ENCODE measurements around the gene DEXI.
"Not testable (repeated sequence)": the region's sequence is repeated elsewhere in the genome, so short reads cannot be mapped to it uniquely, and the experiment has no call there.

The DEXI gene

DNA sequence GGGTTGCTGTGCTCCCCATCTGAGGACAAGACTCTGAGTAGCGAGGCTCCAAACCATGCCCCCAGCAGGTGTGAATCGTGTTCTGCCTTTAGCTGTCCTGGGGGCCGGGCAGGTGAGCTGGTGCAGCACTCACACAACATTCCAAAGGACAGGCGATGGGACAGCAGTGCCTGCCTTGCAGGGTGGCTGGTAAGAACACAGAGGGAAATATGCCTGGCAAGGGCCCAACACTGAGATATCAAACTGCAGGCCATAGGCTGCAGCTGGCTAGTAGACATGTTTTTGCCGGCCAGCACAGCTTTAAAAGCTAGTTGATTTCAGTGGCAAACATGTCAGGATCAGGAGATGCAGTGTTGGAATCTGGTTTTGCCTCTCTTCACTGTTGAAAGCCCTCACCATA is 25.7 kb upstream of the DEXI start:
- no peak for DNase-seq

- DNase-seq: peak; percentile 45
These were observed 24.3 kb upstream of the DEXI start for GRCh38 chr16:10966559-10966958.

DNA sequence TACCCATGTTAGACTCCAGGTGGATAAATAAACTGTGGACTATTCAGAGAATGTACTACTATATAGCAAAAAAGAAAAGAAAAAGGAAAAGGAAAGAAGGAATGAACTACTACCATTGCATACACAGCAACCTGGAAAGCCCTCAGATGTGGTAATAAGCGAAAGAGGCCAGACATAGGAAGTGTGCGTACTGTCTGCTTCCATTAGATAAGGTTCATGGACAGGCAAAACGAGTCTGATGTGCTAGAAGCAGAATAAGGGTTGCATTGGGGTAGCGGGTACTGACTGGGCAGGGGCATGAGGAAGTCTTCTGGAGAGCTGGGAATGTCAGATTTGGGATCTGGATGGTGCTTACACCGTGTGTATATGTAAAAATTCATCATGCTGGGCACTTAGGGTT is 23.9 kb upstream of the DEXI start:
- no peak for DNase-seq

DNA sequence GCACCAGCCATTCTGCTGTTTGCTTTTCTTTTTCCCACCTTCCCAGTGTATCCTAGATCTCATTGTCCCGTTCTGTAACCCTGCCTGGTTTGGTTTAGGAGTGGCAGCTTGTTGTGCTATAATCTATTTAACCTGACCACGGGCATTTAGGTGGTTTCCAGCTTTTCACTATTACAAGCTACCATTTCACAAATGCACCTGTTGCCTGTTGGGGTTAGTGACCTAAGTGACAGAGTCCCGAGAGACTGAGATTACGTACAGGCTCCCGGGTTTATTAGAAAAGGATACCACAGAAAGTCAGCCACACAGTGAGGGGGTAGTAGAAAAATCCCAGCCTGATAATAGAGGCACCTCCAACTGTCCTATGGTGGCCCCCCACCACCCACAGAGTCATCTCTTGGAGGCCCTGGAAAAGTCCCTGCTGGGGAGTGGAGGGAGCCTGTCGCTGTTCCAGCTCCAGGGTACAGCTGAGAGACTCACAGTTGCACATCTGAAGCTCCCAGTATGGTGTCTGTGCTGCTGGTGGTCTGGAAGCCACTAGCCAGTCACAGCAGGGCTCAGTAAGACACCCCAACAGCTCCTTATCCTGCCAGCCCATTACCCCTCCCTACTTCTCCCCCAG is 23.3 kb upstream of the DEXI start:
- DNase-seq: no peak

DNA sequence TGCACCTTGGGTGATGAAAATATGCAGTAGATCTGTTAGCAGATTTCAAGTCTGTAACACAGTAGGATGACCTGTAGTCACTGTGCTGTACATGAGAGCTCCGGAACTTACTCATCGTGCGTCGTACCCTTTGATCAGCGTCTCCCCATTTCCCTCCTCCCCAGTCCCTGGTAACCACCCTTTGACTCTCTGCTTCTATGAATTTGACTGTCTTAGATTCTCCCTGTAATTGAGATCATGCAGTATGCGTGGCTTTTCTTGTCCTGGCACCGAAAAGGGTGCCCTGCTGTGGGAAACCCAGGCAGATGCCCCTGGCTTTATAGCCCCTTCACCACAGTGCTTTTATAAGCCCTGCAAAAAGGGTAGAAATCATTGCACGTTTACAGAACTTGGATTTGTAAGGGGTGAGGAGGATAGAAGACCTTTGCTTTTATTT is 22.6 kb upstream of the DEXI start:
- DNase-seq: no peak

GRCh38 chr16:10964039-10964890 is 22.0 kb upstream of the DEXI start:
- peak; percentile 81 for DNase-seq

DNA sequence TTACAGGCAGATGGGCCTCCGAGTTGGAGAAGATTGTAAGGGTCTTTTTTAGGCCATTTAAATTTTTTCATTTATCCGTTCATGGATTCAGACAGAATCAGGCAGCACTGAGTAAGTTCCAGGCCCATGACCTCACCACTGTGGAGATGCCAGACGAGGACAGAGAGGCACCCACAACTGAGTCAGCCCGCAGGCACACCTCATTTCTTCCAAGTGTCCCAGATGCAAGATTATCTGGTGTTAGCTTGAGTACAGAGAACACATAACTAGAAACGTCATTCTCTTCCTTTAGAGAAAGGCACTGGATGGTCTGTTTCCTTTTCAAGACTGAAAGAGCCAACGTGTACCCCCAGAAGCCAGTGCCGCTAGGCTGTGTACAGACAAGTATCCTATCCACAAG is 19.0 kb upstream of the DEXI start:
- no peak for DNase-seq

DNA sequence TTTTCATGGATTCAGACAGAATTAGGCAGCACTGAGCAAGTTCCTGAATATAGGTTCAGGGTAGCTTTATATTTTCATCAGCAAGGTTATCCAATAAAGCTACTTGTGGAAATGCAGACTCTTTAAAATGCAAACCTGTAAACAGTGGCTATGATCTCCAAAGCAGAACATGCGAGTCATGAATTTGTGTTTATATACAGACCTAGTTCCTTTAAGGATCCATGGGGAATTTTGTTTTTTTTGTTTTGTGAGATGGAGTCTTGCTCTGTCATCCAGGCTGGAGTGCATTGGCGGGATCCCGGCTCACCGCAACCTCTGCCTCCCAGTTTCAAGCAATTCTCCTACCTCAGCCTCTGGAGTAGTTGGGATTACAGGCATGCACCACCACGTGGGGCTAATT is 16.9 kb upstream of the DEXI start:
- no peak for DNase-seq

DNA sequence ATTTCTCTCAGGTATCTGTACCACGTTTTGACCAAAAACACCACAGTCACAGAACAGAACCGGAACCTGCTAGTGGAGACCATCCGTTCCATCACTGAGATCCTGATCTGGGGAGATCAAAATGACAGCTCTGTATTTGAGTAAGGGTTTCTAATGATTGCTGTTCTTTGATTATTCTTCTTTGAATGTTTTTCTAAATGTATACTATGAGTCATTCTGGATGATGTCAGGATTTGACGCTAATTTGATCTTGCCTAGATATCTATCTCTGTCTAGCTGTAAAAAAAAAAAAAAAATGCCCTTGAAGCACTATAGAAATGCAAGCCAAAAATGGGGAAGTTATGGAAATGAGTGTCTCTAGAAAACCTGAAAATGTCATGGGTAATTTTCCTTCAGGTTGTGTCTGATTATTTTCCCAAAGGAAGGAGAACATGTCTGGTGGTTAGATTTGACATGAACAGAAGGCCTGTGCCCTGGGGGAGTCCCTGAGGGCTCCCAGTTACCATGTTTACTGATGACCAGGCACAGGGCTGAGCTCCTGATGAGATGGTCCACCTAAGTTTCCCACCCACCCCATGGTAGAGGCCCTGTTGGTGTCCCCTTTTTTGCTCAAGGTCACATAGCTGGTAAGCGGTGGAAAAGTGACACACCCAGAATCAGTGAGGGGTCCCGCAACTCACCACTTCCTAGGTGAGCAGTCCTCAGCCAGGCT is 15.7 kb upstream of the DEXI start:
- DNase-seq: peak; percentile 57

GRCh38 chr16:10954903-10955302 is 12.6 kb upstream of the DEXI start:
- no peak for DNase-seq

DNA sequence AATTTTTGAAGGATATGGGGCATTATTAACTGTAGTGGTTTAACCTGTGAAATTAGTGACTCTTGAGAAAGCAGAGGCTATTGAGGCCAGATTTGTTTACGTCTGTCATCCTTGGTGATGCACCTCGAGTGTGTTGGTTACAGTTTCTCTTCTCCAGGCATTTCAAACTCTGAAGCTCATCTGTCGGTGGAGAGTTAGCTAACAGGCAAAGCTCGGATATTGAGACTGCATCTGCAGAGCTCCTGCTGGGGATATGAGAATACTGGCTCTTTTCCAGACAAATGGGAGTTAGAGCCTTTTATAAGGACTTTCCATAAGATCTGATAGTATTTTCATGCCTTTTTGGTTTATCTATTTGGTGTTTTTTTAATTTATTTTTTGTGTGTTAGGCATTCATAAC is 8.8 kb upstream of the DEXI start:
- no peak for DNase-seq

DNA sequence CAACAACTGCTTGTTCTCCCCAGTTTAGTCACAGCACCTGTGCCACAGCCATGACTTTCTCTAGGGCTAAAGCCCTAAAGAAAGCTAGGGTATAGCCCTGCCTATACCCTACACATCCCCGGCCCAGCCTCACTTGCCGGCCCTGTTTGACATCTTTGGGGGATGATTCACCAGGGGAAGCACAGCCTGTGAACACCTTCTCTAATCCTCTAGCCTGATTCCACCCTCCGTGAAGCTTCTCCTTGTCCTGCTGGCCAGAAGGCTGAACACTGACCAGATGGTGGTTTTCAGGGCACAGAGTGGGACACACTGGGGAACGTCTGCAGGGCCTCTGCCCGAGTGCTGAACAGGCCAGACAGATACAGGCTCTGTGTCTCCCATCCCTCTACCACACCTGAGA is 8.1 kb upstream of the DEXI start:
- no peak for DNase-seq

DNA sequence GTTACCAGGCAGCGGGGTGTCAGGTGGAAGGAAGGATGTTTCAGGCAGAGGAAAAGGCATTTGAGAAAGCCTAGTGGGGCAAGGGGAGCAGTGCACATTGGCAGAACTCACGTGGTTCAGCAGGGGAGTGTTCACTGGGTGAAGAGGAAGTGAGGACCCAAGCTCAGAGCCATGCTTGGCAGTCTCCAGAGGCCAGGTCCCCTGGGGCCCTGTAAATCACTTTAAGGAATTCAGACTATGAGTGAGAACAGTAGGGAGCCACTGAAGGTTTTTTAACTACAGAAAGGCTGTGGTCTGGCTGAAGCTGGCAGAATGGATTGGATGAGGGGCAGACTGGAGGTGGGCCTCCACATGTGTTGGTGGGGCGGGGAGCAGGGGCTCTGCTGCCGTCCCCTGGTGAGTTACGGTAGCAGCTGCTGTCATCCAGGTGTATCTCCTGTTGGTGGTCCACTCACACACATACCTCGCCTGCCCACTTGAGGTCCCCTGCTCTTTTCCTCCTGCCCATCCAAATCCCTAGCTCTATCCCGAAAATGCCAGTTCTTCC is 7.2 kb upstream of the DEXI start:
- DNase-seq: peak; percentile 77

DNA sequence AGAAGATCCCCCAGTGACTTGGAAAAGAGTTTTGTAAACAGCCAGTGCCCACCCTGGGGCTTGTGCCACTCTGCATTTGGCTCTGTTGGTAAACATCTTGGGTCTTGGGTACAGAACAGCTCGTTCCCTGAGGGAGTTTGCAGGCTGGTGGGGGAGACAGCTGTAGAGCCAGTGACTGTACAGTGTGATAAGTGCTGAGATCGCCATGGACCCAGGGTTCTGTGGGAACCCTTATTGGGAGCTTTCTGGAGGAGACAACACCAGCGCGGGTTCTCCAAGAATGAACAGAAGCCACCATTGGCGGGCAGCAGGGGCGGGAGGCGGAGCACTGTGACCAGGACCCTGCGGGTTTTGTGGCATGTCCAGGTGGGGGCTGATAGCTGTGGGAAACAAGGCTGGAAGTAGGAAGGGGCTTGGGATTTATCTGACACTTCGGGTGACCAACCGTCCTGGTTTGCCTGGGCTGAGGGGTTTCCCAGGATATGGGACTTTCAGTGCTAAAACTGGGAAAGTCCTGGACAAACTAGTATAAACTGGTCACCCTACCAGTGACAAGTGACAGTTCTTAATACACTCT is 5.0 kb upstream of the DEXI start:
- no peak for DNase-seq

DNA sequence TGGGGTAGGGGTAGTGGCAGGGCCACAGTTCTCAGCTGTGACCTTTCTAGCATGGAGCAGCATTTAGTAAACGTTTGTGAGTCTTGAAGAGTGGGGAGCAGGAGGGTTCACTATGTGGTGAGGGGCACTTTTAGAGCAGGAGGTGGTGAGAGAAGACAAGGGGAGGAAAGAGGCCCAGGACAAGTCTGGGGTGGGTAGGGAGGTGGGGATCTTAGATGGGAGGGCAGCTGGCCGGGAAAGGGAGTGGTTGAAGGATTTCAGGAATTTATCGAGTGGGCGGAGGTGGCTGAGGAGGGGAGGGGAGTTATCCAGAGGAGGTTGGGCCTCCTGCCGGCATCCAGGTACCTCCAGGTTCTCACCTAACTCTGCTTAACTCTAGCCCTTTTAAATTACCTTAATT is 4.0 kb upstream of the DEXI start:
- no peak for DNase-seq

GRCh38 chr16:10945065-10945787 is 3.0 kb upstream of the DEXI start:
- no peak for DNase-seq

DNA sequence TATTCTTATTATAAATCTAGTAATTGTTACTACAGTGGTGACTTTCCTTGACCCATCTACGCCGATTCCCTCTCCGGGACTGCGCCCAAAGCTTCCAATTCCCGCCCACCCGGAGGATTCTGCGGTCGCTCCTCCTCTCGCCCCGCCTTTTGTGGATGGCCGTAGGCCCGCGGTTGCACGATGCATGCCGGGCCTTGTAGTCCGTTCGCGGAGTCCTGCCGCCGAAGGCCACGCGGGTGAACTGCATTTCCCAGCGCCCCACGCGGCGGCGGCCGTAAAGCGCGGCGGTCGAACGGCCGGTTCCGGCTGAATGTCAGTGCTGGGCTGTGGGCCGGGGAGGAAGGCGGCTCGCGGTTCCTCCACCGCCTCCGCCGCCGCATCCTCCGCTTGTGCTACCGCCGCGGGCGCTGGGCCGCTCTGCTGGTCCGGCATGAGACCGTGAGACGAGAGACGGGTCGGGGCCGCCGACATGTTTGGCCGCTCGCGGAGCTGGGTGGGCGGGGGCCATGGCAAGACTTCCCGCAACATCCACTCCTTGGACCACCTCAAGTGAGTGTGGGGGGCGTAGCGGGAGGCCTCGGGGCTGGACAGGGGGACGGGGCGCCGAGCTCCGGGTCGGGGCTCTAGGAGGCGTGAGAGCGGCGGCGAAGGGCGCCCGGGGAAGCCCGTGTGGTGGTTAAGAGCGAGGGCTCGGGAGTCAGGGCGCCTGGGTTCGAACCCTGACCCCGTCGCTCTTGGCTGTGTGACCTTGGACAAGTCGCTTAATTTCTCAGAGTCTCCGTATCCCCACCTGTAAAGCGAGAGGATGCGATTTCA is 2.2 kb upstream of the DEXI start, which contains the start of gene CLEC16A:
TSS of gene CLEC16A (plus strand) at position 316 of the 816 bp plus-strand sequence. CDS start at position 470, 154 bp downstream.
- peak; percentile 98 for DNase-seq

DNA sequence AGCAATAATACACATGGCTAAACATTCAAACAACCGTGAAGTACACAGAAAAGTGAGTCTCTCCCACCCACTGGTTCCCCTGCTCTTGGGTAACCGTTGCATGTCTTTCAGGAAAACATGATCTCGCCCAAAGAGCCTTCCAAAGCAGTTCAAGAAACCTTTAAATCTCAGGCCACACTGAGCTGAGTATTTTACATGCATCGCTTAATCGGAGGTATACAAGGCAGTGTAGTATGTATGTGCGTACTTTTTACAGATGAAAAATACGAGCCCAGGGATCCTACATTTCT is 741 bp upstream of the DEXI start:
- peak; percentile 45 for DNase-seq

DNA sequence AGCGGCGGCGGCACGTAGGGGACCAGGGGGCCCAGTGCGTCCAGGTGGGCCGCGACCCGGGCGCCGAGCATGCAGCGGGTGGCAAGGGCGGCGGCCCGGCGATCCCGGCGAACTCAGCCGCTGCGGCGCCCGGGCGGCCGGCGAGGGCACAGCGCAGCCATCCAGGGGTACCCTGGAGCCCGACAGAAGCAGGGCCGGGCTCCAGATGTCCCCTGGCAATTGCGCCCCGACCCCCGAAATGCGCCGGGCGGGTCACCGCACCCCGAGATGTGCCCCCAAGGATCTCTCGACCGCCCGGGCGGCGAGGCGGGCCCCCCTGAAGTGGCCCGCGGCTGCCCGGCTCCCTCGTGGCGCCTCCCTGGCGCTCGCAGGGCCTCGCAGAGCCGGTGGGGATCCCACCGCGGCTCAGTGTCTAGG is 325 bp downstream of the DEXI start:
- not testable (repeated sequence) for DNase-seq

GRCh38 chr16:10941127-10941933 is 938 bp downstream of the DEXI start:
- no peak for DNase-seq

All from inflammatory macrophage treated with lipopolysaccharide for 4 hours (primary cell).